Loucy (cell line): Measurements from ENCODE around the gene HDGFL3.
"Not testable (repeated sequence)": the region's sequence is repeated elsewhere in the genome, so short reads cannot be mapped to it uniquely, and the experiment has no call there.

Experiments used
- H2AFZ ChIP-seq: fragments of 200-600 bp; sonication (generic); 2 replicates; pipeline ENCODE4 v1.6.0; 2016; ENCODE audit warnings: antibody characterized with exemption, mild to moderate bottlenecking, low read length, moderate library complexity
- H3F3A ChIP-seq: fragments of 200-600 bp; 2 replicates; pipeline ENCODE4 v1.6.0; 2016; ENCODE audit warnings: antibody characterized with exemption, low read depth, mild to moderate bottlenecking
- H3K27me3 ChIP-seq: fragments of 200-600 bp; sonication (generic); 2 replicates; pipeline ENCODE4 v1.6.1; 2014; ENCODE audit warnings: low read length, mild to moderate bottlenecking; ENCODE audit not compliant: insufficient read depth, poor library complexity, severe bottlenecking
- H3K36me3 ChIP-seq: fragments of 200-600 bp; sonication (generic); 2 replicates; pipeline ENCODE4 v1.6.1; 2016; ENCODE audit warnings: low read length; ENCODE audit not compliant: insufficient read depth
- H3K4me1 ChIP-seq: fragments of 200-600 bp; sonication (generic); 2 replicates; pipeline ENCODE4 v1.5.1; 2014; ENCODE audit warnings: low read length, mild to moderate bottlenecking; ENCODE audit not compliant: insufficient read depth, poor library complexity, severe bottlenecking
- H3K4me2 ChIP-seq: fragments of 200-600 bp; sonication (generic); 2 replicates; pipeline ENCODE4 v1.6.0; 2014; ENCODE audit warnings: antibody characterized with exemption, low read length, low read depth, mild to moderate bottlenecking; ENCODE audit not compliant: poor library complexity, severe bottlenecking
- H3K4me3 ChIP-seq: fragments of 200-600 bp; sonication (generic); 2 replicates; pipeline ENCODE4 v1.5.1; 2014; ENCODE audit warnings: low read length, mild to moderate bottlenecking, mixed read lengths; ENCODE audit not compliant: poor library complexity, severe bottlenecking
- H3K79me2 ChIP-seq: fragments of 200-600 bp; sonication (generic); 2 replicates; pipeline ENCODE4 v1.6.1; 2014; ENCODE audit warnings: low read length; ENCODE audit not compliant: insufficient read depth
- H3K9ac ChIP-seq: fragments of 200-600 bp; sonication (generic); 2 replicates; pipeline ENCODE4 v1.6.0; 2014; ENCODE audit warnings: mild to moderate bottlenecking, low read depth, low read length, moderate library complexity; ENCODE audit not compliant: poor library complexity, severe bottlenecking
- H3K9me2 ChIP-seq: fragments of 200-600 bp; sonication (generic); replicated peaks from 2 replicates; pipeline ENCODE4 v1.6.1; 2016; ENCODE audit warnings: low read depth, low read length, mixed read lengths
- H3K9me3 ChIP-seq: fragments of 200-600 bp; sonication (generic); 2 replicates; pipeline ENCODE4 v1.6.1; 2014; ENCODE audit warnings: mild to moderate bottlenecking, antibody characterized with exemption, low read length, low read depth; ENCODE audit not compliant: insufficient read depth
- H4K20me1 ChIP-seq: fragments of 200-600 bp; sonication (generic); 2 replicates; pipeline ENCODE4 v1.6.0; 2014; ENCODE audit warnings: antibody characterized with exemption, low read length, mild to moderate bottlenecking; ENCODE audit not compliant: insufficient read depth, poor library complexity, severe bottlenecking
- EZH2phosphoT487 ChIP-seq: fragments of 200-600 bp; IDR thresholded peaks from 2 replicates; pipeline ENCODE4 v1.6.1; 2018; ENCODE audit warnings: antibody characterized with exemption, mild to moderate bottlenecking, moderate library complexity, borderline replicate concordance
- TF ChIP-seq, protein P1 (sequence below): fragments of 200-600 bp; sonication (generic); conservative IDR thresholded peaks from 2 replicates; pipeline ENCODE4 v1.5.1; 2014; ENCODE audit warnings: mild to moderate bottlenecking, antibody characterized with exemption, low read length

Gene HDGFL3

GRCh38 chr15:83170474-83171165 lies 37.0 kb downstream of the HDGFL3 start:
- TF ChIP-seq EZH2phosphoT487 = no peak
- TF ChIP-seq, protein P1, sequence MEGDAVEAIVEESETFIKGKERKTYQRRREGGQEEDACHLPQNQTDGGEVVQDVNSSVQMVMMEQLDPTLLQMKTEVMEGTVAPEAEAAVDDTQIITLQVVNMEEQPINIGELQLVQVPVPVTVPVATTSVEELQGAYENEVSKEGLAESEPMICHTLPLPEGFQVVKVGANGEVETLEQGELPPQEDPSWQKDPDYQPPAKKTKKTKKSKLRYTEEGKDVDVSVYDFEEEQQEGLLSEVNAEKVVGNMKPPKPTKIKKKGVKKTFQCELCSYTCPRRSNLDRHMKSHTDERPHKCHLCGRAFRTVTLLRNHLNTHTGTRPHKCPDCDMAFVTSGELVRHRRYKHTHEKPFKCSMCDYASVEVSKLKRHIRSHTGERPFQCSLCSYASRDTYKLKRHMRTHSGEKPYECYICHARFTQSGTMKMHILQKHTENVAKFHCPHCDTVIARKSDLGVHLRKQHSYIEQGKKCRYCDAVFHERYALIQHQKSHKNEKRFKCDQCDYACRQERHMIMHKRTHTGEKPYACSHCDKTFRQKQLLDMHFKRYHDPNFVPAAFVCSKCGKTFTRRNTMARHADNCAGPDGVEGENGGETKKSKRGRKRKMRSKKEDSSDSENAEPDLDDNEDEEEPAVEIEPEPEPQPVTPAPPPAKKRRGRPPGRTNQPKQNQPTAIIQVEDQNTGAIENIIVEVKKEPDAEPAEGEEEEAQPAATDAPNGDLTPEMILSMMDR = no peak
- Histone ChIP-seq H3F3A (no peaks in the 10 kb centered on the region), H4K20me1 (peaks cover 12% of the 10 kb centered on the region), H3K9me2 (no peaks in the 10 kb centered on the region), H3K4me1 (peaks cover 3% of the 10 kb centered on the region), H3K27me3 (no peaks in the 10 kb centered on the region), H3K4me3 (no peak overlapping the region), H3K9me3 (peaks cover 5% of the 10 kb centered on the region; the same call in 1 of the 2 replicates), H3K9ac (no peak overlapping the region), H3K79me2 (peaks cover 63% of the 10 kb centered on the region), H3K36me3 (no peaks in the 10 kb centered on the region), H2AFZ (no peak overlapping the region), H3K4me2 (no peak overlapping the region)

DNA sequence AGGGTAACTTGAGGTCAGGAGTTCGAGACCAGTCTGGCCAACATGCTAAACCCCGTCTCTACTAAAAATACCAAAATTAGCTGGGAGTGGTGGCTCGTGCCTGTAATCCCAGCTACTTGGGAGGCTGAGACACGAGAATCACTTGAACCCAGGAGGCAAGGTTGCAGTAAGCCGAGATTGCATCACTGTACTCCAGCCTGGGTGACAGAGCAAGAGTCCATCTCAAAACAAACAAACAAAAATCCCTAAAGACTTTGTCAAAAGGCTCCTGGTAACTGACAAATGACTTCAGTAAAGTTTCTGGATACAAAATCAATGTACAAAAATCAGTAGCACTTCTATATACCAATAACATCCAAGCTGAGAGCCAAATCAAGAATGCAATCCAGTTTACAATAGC lies 38.0 kb downstream of the HDGFL3 start:
- H3K4me1 ChIP-seq, H3F3A ChIP-seq, H3K27me3 ChIP-seq, H3K9me2 ChIP-seq, H3K9me3 ChIP-seq, H3K36me3 ChIP-seq, H2AFZ ChIP-seq, H3K4me2 ChIP-seq, H3K9ac ChIP-seq, H3K4me3 ChIP-seq: not testable (repeated sequence)
- peaks cover 19% of the 10 kb centered on the region for H4K20me1 ChIP-seq
- H3K79me2 ChIP-seq = peaks cover 73% of the 10 kb centered on the region

DNA sequence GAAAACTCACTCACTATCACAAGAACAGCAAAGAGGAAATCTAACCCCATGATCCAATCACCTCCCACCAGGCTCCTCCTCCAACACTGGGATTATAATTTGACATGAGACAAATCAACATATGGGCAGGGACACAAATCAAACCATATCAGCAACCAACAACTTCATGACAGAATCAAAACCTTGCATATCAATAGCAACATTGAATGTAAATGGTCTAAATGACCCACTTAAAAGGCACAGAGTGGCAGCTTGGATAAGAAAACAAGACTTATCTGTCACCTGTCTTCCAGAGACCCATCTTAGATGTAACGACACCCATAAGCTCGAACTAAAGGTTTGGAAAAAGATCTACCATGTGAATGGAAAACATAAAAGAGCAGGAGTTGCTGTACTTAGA lies 40.8 kb downstream of the HDGFL3 start:
- peaks cover 17% of the 10 kb centered on the region for H4K20me1 ChIP-seq
- peaks cover 3% of the 10 kb centered on the region for H3K4me1 ChIP-seq
- TF ChIP-seq, protein P1 = no peak
- no peak for TF ChIP-seq EZH2phosphoT487
- peaks cover 73% of the 10 kb centered on the region for H3K79me2 ChIP-seq
- peaks cover 16% of the 10 kb centered on the region; the same call in 1 of the 2 replicates for H3K36me3 ChIP-seq
- H3K4me2 ChIP-seq = no peak overlapping the region
- no peaks in the 10 kb centered on the region for H3K27me3 ChIP-seq
- no peak overlapping the region for H2AFZ ChIP-seq
- no peaks in the 10 kb centered on the region for H3F3A ChIP-seq
- H3K9ac ChIP-seq = no peak overlapping the region
- H3K4me3 ChIP-seq = no peak overlapping the region
- H3K9me2 ChIP-seq = no peaks in the 10 kb centered on the region
- H3K9me3 ChIP-seq = peaks cover 5% of the 10 kb centered on the region; the same call in 1 of the 2 replicates

GRCh38 chr15:83166218-83166617 lies 41.4 kb downstream of the HDGFL3 start:
- Histone ChIP-seq H3K4me3 (no peak overlapping the region), H3K36me3 (peaks cover 22% of the 10 kb centered on the region; the same call in 1 of the 2 replicates), H3K27me3 (no peaks in the 10 kb centered on the region), H2AFZ (no peak overlapping the region), H3F3A (no peaks in the 10 kb centered on the region), H3K9me2 (no peaks in the 10 kb centered on the region), H3K9ac (no peak overlapping the region), H3K79me2 (peaks cover 68% of the 10 kb centered on the region), H3K4me2 (no peak overlapping the region), H4K20me1 (peaks cover 17% of the 10 kb centered on the region), H3K9me3 (peaks cover 5% of the 10 kb centered on the region; the same call in 1 of the 2 replicates), H3K4me1 (peaks cover 3% of the 10 kb centered on the region)
- TF ChIP-seq EZH2phosphoT487 = no peak
- TF ChIP-seq, protein P1 = no peak
